Vagina (tissue), 2 donors: ENCODE results near the gene CDK1. TPM values are rescaled to one million over a fixed set of nuclear protein-coding genes. Genes with fewer than 3 reads are reported as not detected.
A peak's percentile ranks its signal among the peaks of the same experiment; 100 is the strongest.

Source experiments
- DNase-seq, 2 donors: peaks; one replicate each; pipeline ENCODE4 v3.0.0-alpha.2; 2017; ENCODE audit errors: extremely low spot score in 2 of 2
- H3K27ac ChIP-seq: fragments of 200-600 bp; sonication (generic); one replicate; pipeline ENCODE4 v1.5.1; 2019
- H3K27me3 ChIP-seq: fragments of 200-600 bp; sonication (generic); one replicate; pipeline ENCODE4 v1.5.1; 2019
- H3K36me3 ChIP-seq, 2 donors: fragments of 200-600 bp; sonication (generic); one replicate each; pipeline ENCODE4 v1.5.1; 2017 to 2019
- H3K4me1 ChIP-seq: fragments of 200-600 bp; sonication (generic); one replicate; pipeline ENCODE4 v1.5.1; 2019
- H3K4me3 ChIP-seq, 2 donors: fragments of 200-600 bp; sonication (generic); 1 replicate in 1 of 2; 2 replicates in 1 of 2; pipeline ENCODE4 v1.5.1; 2016 to 2019
- H3K9me3 ChIP-seq: fragments of 200-600 bp; sonication (generic); one replicate; pipeline ENCODE4 v1.5.1; 2019
- CTCF ChIP-seq, 3 experiments: fragments of 450-650 bp in 2 of 3; fragments of 200-600 bp in 1 of 3; sonication (generic) in 1 of 3; IDR thresholded peaks; one replicate each; pipeline ENCODE4 v1.5.1; 2017 to 2019; ENCODE audit warnings: antibody characterized with exemption in 3 of 3, mild to moderate bottlenecking in 2 of 3, moderate library complexity in 2 of 3
- POLR2A ChIP-seq, 2 donors: fragments of 450-650 bp; IDR thresholded peaks; one replicate each; pipeline ENCODE4 v1.6.1; 2017; ENCODE audit warnings: antibody characterized with exemption in 2 of 2, mild to moderate bottlenecking in 2 of 2, moderate library complexity in 2 of 2
- POLR2AphosphoS5 ChIP-seq, 2 donors: sonication (generic); formaldehyde crosslinking; IDR thresholded peaks; one replicate each; pipeline ENCODE4 v1.9.0; 2017; ENCODE audit warnings: antibody characterized with exemption in 2 of 2, mild to moderate bottlenecking in 2 of 2, low read depth in 1 of 2; ENCODE audit not compliant: insufficient read depth in 1 of 2
- intact Hi-C: fragments of 100-400 bp; cut with DNase I; formaldehyde crosslinking; loops from one replicate; pipeline ENCODE4 v1.15.1; 2023
- total RNA-seq: library from RNA; depleted of rRNA; stranded (reverse); fragments of >200 nt; gene quantifications from one replicate; pipeline ENCODE4 v1.2.3, GENCODE V29; 2016

CDK1 gene
- total RNA-seq, 1 donor from 2014 or later: 10.8 TPM

DNA sequence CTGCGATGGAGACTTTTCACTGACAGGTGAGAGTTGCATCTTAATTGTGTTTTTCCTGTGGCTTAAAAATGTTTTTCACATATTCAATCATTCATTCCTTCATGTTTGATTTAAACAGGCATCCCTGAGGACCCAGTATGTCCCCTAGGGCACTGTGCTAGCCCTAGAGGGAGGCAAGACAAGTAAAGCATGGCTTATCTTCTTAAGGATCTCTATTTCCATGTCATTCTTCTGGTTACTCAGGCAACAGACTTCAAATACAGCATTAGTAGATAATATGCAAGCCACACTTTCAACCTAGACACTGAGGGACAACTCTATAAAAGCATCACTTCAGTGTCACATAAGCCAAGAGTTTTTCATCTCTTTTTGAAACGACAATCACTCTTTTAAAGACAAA, 29.2 kb downstream of the CDK1 start:
- intact Hi-C loops: no loop called here

GRCh38 chr10:60808036-60808435, 29.8 kb downstream of the CDK1 start:
- no peak overlapping the region for H3K4me3 ChIP-seq
- peak overlapping the region; percentile 66 for H3K27ac ChIP-seq
- no peak for DNase-seq
- TF ChIP-seq POLR2AphosphoS5 (IDR thresholded peaks at IDR 0.05; ENCODE audit: insufficient read depth in 1 of 2, low read depth in 1 of 2) (no peak), CTCF (IDR thresholded peaks at IDR 0.05) (no peak), POLR2A (IDR thresholded peaks at IDR 0.05) (no peak)
- no peaks in the 10 kb centered on the region for H3K36me3 ChIP-seq
- peaks cover 45% of the 10 kb centered on the region for H3K4me1 ChIP-seq
- no peaks in the 10 kb centered on the region for H3K9me3 ChIP-seq
- intact Hi-C loops: no loop called here
- no peaks in the 10 kb centered on the region for H3K27me3 ChIP-seq

More for the DNA sequence above, 29.2 kb downstream of the CDK1 start:
- TF ChIP-seq CTCF (IDR thresholded peaks at IDR 0.05) (no peak), POLR2AphosphoS5 (IDR thresholded peaks at IDR 0.05; ENCODE audit: insufficient read depth in 1 of 2, low read depth in 1 of 2) (no peak), POLR2A (IDR thresholded peaks at IDR 0.05) (no peak)
- no peaks in the 10 kb centered on the region for H3K9me3 ChIP-seq
- H3K36me3 ChIP-seq: no peaks in the 10 kb centered on the region
- DNase-seq: no peak
- H3K4me1 ChIP-seq: peaks cover 45% of the 10 kb centered on the region
- H3K27ac ChIP-seq: peak overlapping the region; percentile 66
- H3K4me3 ChIP-seq: no peak overlapping the region
- no peaks in the 10 kb centered on the region for H3K27me3 ChIP-seq

GRCh38 chr10:60809157-60809556, 30.9 kb downstream of the CDK1 start:
- Histone ChIP-seq H3K36me3 (no peaks in the 10 kb centered on the region), H3K4me3 (no peak overlapping the region), H3K27me3 (no peaks in the 10 kb centered on the region), H3K4me1 (peaks cover 45% of the 10 kb centered on the region), H3K9me3 (no peaks in the 10 kb centered on the region), H3K27ac (peak overlapping the region; percentile 79)
- DNase-seq: no peak
- intact Hi-C loops: no loop called here
- TF ChIP-seq POLR2A (IDR thresholded peaks at IDR 0.05) (no peak), POLR2AphosphoS5 (IDR thresholded peaks at IDR 0.05; ENCODE audit: insufficient read depth in 1 of 2, low read depth in 1 of 2) (peak; percentile 31 to 90), CTCF (IDR thresholded peaks at IDR 0.05) (no peak)

GRCh38 chr10:60810437-60811182, 32.3 kb downstream of the CDK1 start:
- Histone ChIP-seq H3K4me3 (no peak overlapping the region), H3K4me1 (peaks cover 45% of the 10 kb centered on the region), H3K27me3 (no peaks in the 10 kb centered on the region), H3K9me3 (no peaks in the 10 kb centered on the region), H3K27ac (peak overlapping the region; percentile 79), H3K36me3 (no peaks in the 10 kb centered on the region)
- DNase-seq: no peak
- no peak for TF ChIP-seq CTCF (IDR thresholded peaks at IDR 0.05)
- peak in 1 of 2 donors; percentile 63 for TF ChIP-seq POLR2AphosphoS5 (IDR thresholded peaks at IDR 0.05; ENCODE audit: insufficient read depth in 1 of 2, low read depth in 1 of 2)
- intact Hi-C loops: loop anchor here (2.0 kb wide), 1 partner anchor 158 kb away; no protein-coding TSS in a partner anchor
